Activated CD4-positive, alpha-beta T cell treated with anti-CD3 and anti-CD28 coated beads for 48 hours (primary cell): Measurements from ENCODE around the gene RASA3.
"Not testable (repeated sequence)": the region's sequence is repeated elsewhere in the genome, so short reads cannot be mapped to it uniquely, and the experiment has no call there.

Experiments
- DNase-seq: peaks from one replicate; pipeline ENCODE4 v3.0.0-alpha.2; 2020

RASA3 gene

GRCh38 chr13:113996912-113997745 lies 135.3 kb downstream of the RASA3 start:
- DNase-seq, result no peak

DNA sequence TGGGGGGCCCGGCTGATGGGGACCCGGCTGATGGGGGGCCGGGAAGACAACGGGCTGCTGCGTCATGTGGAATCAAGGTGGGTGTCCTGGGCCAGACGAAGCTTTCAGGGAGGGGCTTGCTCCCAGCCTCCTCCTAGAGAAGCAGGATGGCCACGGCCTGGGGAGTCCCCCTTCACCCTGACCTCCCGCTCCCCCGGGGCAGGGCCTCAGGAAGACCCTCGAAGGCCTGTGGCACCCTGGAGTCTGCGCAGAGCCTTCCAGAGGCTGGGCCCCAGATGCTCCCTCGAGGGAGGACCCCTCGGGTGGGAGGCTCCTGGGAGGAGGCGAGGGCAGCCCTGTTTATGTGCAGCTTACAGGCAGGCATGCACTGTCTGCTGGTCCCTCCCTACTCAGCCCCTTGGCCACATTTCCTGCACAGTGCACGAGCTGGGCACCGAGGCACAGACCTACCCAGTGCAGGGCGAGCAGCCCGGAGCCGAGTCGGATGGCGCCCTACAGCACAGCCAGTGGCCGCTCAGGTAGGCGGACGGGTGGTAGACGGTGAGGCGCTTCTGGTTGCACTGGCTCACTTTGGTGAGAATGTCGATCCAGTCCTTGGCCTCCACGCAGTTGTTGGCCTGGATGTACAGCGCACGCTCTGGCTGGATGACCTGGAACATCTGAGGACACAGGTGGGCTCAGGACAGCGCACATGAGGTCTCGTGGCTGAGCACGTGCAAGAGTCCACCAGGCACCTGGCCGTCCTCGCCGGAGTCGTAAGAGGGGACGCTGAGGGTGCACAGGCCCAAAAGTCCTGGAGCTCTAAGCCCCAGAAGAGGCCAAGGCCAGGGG lies 136.1 kb downstream of the RASA3 start:
- DNase-seq, result no peak

DNA sequence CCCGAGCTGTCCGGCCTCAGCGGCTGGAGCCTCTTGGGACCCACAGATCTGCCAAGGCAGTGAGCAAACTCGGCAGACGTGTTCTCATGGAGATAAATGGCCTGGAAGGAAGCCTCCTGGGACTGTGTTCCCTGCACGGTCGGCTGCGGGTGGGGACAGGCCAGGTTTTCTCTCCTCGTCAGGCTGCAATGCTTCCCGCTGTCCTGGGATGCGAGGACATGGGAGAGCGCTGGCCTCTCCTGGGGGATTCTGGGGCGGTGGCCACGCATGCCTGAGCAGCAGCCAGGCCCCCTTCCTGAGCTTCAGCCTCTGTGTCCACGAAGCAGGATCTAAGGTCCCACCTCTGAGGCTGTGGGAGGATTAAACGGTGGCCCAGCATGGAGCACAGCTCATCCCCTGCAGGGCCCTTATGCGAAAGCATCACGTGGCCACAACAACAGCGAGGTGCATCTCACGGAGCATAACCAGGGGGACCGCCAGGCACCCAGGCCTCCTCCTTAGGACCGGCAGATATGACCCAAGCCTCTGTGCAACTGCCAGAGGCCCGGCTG lies 137.3 kb downstream of the RASA3 start:
- no peak for DNase-seq

GRCh38 chr13:113992276-113993005 lies 140.0 kb downstream of the RASA3 start:
- DNase-seq, result no peak

GRCh38 chr13:113991676-113992179 lies 140.7 kb downstream of the RASA3 start:
- DNase-seq, result no peak

- DNase-seq, result no peak
Measured at GRCh38 chr13:113991191-113991669, 141.2 kb downstream of the RASA3 start.

DNA sequence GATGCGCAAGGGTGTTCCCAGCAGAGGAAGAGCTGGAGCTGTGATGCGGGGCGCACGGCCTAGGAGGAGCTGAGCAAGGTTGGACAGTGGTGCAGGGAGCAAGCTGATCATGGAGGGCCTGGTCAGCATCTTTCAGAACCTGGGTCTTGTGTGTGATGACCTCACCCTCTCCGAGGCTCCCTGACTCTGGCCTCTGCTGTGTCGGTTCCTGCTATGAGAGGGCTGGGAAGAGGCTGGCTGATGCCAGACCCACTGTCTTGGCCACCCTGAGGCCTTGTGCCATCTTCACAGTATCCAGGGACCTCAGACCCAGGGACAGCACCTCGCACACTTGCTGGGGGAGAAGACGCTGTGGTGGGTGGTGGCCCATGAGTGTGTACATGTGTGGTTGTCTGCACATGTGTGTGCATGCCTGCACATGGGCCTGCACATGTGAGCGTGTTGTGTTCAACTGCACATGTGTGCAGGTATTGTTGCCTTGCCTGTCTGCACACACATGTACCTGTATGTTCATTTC lies 142.0 kb downstream of the RASA3 start:
- no peak for DNase-seq

- DNase-seq, result no peak
Measured at GRCh38 chr13:113989585-113990300, 142.7 kb downstream of the RASA3 start.

- not testable (repeated sequence) for DNase-seq
Measured at GRCh38 chr13:113988859-113989258, 143.6 kb downstream of the RASA3 start.

DNA sequence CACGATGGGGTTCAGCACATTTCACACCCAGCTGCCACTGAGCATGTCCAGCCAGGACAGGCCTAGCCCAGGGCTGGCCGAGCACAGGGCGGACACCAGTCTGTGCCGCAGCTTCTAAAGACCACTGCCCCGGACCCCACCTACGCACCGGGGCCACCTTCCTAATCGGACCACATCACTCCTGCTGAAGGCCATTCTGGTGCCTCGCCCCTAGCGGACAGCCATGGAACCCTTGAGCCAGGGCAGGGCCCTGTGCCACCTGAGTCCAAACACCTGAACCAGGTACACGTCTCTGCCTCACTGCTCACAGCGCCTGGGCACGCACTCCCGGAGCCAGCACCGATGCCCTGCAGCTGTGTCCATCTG lies 150.1 kb downstream of the RASA3 start:
- no peak for DNase-seq

DNA sequence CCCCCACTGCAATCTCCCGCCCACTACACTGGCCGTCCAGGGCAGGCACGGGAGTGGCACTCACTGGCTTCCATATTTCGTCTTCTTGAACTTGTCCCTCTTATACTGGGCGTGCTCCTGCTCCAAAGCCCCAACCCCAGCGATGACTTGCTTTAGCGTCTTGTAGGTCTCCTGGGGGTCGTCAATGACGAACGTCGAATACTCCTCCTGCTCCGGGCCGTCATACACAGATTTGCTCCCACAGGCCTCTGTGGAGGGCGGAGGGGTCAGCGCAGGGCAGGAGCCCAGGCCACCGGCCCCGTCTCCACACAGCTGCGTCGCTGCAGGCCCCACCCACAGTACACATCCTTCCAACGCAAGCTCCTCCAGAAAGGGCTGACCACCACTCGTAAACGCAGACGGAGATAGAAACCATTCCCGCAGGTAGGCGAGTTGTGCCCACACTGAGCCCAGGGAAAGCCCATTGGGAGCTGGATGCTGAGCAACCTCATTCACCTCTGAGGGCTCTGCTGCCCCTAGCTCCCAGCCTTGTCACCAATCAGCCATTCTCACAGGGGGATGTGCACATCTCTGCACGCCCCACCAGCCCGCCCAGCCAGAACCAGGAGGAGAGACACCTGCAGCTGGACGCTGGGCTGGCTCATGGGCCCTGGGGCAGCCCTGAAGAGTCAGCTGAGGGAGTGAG lies 150.7 kb downstream of the RASA3 start:
- DNase-seq, result no peak

DNA sequence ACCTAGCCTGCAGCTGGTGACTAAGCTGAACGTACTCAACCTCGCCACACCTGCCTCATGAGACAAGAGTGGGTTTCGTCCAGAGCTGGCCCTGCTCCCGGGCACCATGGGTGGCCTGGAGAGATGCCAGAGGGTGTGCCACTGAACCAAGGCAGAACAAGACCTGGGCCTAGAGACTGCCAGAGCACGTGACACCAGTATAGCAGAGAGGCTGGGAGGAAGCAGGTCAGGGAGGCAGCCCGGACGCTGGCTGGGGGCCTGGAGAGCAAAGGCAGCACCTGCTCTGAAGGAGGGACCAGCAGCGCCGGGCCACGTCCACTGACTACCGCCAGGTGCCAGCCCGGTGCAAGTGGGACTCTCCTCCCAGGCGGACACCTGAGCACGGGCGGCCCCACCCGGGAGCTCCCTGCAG lies 151.2 kb downstream of the RASA3 start:
- DNase-seq, result no peak

- DNase-seq, result no peak
Measured at GRCh38 chr13:113980489-113981064, 151.8 kb downstream of the RASA3 start.

- no peak for DNase-seq
Measured at GRCh38 chr13:113979791-113980471, 152.5 kb downstream of the RASA3 start.

DNA sequence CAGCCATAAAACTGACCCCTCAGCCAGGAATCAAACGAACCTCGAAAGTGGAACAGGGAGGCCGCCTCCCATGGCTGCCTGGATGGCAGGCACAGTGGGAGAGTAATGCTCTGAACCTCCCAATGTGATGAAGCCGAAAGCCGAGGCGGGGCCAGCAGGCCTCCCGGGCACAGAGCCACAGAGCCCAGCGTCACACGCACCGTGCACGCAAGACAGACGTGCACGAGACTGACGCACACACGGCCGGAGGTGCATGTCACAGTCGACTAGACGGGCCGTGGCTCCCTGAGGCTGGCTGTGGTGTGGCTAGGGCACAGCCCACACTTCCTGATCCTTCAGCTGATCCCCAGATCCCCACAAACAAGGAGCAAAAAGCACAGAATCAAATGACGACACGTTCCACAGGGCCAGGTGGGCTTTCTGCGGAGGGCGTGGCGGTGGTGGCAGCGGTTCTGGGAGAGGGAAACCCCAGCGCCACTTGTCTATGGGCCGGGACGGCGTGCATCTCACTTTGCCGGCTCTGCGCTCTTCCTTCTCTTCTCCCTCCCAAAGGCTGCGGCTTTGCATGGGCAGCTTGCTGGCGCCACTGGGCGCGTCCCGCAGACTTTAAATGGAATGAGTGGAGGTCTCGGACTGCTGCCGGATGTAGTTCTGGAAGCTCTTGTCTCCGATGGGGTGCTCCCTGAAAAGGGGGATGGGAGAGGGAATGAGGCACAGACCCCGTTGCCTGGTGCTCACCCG lies 153.5 kb downstream of the RASA3 start:
- DNase-seq, result no peak

DNA sequence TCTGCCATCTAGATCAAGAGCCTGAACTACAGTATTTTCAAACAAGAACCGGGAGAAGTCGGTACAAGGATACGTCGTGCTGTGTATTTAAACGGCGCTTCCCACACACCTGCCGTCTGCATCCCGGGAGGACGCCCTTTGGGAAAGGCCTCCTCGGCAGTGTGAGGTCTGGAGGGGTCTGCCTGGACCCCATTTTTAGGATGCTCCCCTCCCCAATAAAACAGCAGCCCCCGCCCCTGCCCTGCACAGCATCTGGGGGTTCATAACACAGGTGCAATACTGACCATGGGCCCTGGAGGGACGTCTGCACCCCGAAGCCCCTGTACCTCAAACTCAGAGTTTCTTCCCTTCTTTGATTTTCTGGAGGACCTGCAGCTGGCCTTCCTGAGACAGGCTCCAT lies 154.4 kb downstream of the RASA3 start:
- DNase-seq, result no peak

GRCh38 chr13:113976711-113977684 lies 155.4 kb downstream of the RASA3 start:
- DNase-seq, result no peak

DNA sequence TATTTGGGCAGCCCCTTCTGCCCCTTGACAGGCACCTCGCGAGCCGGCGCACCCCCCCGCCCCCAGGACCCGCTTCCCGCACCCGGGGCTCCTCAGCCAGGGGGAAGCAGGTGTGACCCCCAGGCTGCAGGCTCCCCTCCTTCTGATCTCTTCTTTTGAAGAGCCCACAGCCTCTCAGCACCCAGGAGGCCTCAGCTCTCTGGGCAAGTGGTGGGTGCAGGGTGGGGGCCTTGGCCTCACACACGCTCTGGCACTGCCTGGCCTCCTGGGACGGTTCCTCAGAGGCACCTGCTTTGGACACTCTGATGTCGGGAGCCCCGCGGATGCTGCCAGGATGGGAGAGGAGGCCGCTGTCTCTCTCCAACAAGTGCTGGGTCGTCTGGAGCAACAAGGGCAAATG lies 157.0 kb downstream of the RASA3 start:
- DNase-seq, result no peak
